Stimulated activated CD8-positive, alpha-beta memory T cell treated with anti-CD3 and anti-CD28 coated beads, Interleukin-12 subunit alpha, Interleukin-12 subunit beta, amount 100 ng/mL, for 4 hours (primary cell): Measurements from ENCODE around the gene C6orf136.

Source experiments
- DNase-seq: peaks from one replicate; pipeline ENCODE4 v3.0.0-alpha.2; 2020; ENCODE audit warnings: low read depth

Gene C6orf136

GRCh38 chr6:30686908-30687658 lies 40.1 kb downstream of the C6orf136 start:
- DNase-seq, result peak; percentile 66

GRCh38 chr6:30687659-30688431 lies 40.9 kb downstream of the C6orf136 start:
- DNase-seq, result no peak

GRCh38 chr6:30688569-30688968 lies 41.6 kb downstream of the C6orf136 start:
- DNase-seq, result no peak

DNA sequence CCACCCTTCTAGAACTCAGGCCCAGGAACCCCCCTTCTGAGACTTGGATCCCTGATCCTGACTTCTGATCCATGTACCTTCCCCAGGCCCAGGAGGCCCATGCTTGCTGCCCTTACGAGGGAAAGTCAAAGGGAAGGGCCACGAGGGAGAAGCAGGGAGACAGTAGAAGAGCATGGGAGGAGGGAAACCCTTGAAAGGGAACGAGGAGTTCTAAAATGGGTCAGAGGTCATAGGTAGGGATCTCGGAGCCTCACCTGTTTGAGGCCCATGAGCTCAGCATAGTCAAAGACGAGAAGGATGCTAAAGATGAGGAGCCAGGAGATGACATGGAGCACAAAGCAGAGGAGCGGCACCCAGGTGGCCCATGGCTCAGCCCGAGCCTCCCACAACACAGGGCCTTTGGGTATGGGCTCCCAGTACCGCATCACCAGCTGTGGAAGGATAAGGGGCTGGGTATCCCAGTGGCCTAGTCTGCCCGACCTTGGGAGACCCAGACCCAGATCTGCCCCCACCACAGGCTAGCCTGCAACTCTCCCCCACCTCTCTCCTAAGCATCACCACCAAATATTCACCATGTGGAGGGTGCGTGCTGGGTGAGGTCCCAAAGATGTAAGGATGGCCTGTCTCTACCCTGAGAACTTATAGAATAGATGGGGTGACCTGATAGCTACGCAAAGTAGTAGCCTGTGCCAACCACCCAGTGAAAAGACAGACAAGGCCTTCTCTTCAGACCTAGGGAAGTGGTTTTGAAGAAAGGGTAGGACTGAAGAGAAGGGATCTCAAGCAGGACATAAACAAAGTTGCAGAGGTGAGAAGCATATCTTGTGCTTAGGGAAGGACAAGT lies 42.3 kb downstream of the C6orf136 start:
- no peak for DNase-seq

DNA sequence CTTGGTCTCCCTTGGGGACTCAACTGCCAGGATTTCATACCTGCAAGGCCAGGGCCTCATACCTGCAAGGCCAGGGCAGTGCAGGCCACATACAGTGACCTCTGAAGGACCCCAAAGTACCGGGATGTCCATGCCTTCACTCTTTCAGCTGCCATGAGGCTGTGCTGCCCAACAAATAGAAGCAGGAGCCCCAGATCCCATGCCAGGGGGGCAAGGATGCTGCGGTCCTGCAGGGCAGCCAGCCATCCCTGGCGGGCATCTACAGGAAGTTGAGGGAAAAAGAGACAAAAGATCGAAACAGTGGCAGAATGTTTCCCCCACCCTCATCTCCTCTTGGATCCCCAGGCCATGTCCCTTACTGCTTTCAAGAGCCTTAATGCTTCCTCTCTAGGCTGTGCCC lies 43.1 kb downstream of the C6orf136 start:
- DNase-seq, result no peak

GRCh38 chr6:30690403-30691207 lies 43.7 kb downstream of the C6orf136 start, which contains the start of gene NRM:
NRM (minus strand) TSS chr6:30690984; CDS start chr6:30690974, 10 bp downstream.
- peak; percentile 60 for DNase-seq

DNA sequence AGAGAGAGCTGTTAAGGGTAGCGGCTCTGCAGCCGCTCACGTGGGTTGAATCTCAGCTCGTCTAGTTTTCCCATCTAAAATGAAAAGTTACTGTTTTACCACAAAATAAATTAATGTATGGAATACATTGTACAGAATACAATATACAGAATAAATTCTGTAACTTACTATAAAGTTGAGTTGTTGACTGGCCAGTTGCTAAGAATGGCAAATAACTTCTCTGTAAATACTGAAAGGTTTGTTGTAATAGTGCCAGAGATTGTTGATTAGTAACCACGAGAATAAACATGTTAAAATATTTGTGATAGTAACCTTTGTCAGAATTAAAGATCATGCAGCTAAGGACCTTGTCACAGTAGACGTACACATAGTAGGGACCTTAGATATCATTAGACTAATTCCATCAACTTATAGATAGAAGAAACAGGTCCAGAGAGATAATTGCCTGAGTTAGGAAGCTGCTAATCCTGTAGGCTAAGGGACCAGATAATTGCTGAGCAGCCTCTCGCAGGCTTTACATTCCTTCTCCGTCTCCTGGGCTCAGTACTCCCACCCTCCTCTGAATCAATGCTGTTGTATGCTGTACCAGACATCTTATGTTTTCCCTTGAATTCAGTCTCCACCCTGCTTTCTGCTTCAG lies 44.4 kb downstream of the C6orf136 start:
- no peak for DNase-seq

DNA sequence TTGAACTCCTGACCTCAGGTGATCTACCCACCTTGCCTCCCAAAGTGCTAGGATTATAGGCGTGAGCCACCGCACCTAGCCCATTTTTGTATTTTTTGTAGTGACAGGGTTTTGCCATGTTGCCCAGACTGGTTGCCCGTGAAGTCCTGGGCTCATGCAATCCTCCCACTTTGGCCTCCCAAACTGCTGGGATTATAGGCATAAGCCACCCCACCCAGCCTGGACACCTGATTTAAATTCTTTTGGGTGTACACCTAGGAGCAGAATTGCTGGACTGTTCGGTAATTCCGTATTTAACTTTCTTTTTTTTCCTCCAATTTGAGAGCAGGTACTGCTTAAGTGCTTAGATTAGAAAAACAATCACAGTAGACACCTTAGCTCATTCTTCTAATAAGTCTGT lies 49.5 kb downstream of the C6orf136 start:
- DNase-seq, result no peak

DNA sequence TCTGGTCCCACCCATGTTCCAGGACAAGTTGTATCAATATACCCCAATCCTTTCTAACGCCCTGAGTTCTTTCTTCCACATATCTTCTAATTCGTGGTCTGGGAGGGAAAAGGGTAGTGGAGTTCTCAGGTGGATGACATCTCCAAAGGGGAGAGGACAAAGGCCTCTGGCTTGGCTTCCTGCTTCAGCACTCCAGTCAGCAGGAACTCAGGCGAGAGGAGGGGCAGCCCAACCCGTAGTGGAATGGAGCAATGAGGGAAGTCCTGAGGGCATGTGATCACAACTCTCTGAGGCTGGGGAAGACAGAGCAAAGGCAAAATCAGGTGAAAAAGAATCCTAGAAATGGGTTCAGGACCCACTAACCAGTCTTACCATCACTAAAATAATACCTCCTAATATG lies 53.4 kb downstream of the C6orf136 start:
- no peak for DNase-seq
